Measurements from ENCODE around the gene SELENOV. TPM values are rescaled to one million over a fixed set of nuclear protein-coding genes. Genes with fewer than 3 reads are reported as not detected.

SELENOV gene
- total RNA-seq, 8 experiments from 2014 or later = 0.27 to 1.9 (median 0.58) TPM; not detected in 2

GRCh38 chr19:39512988-39513387, 2.0 kb upstream of the SELENOV start:
- H3K4me1 ChIP-seq (replicated peaks in 1 of 2) = peaks cover 3 to 5% of the 10 kb centered on the region in 2 donors
- WGBS, 10 experiments = 0 to 100% (median 50%) methylated on average over 1 to 2 of the region's 2 CpGs; no CpG with 5 or more reads in 3 of the 10 experiments
- in situ Hi-C loops (cut with MboI; ENCODE audit: low pct_unique_long_range_greater_than_20kb in 2 of 9, low sequenced_read_pairs in 9 of 9, unreplicated experiment in 9 of 9) = no loop called here
- H3K27ac ChIP-seq = no peak overlapping the region
- ATAC-seq (replicated peaks in 6 of 8) = no peak
- no peak overlapping the region for H3K4me3 ChIP-seq

- in situ Hi-C loops (cut with MboI; ENCODE audit: low pct_unique_long_range_greater_than_20kb in 2 of 9, low sequenced_read_pairs in 9 of 9, unreplicated experiment in 9 of 9) = no loop called here
- H3K4me3 ChIP-seq = peak overlapping the region; percentile 7 to 51 (median 37)
- 0 to 40% (median 11%) methylated on average over 1 to 16 of the region's 44 CpGs; no CpG with 5 or more reads in 6 of the 10 experiments for WGBS, 10 experiments
- peak in 2 of 8 experiments; percentile 1 to 48 for ATAC-seq (replicated peaks in 6 of 8)
- H3K27ac ChIP-seq = no peak overlapping the region
- peaks cover 14 to 25% of the 10 kb centered on the region in 2 donors for H3K4me1 ChIP-seq (replicated peaks in 1 of 2)
These were observed 732 bp downstream of the SELENOV start for GRCh38 chr19:39515551-39516191.

- H3K27ac ChIP-seq = no peak overlapping the region
- no peak for ATAC-seq (replicated peaks in 6 of 8)
- 38 to 86% (median 58%) methylated on average over 1 to 6 of the region's 6 CpGs; no CpG with 5 or more reads in 1 of the 10 experiments for WGBS, 10 experiments
- peak overlapping the region in 2 of 5 donors; percentile 42 to 51 for H3K4me3 ChIP-seq
- H3K4me1 ChIP-seq (replicated peaks in 1 of 2) = peaks cover 14 to 25% of the 10 kb centered on the region in 2 donors
- in situ Hi-C loops (cut with MboI; ENCODE audit: low pct_unique_long_range_greater_than_20kb in 2 of 9, low sequenced_read_pairs in 9 of 9, unreplicated experiment in 9 of 9) = no loop called here
These were observed 1.3 kb downstream of the SELENOV start for GRCh38 chr19:39516270-39516669.

GRCh38 chr19:39517432-39517831, 2.5 kb downstream of the SELENOV start:
- in situ Hi-C loops (cut with MboI; ENCODE audit: low pct_unique_long_range_greater_than_20kb in 2 of 9, low sequenced_read_pairs in 9 of 9, unreplicated experiment in 9 of 9) = no loop called here
- H3K4me1 ChIP-seq (replicated peaks in 1 of 2) = peaks cover 14 to 25% of the 10 kb centered on the region in 2 donors
- no peak overlapping the region for H3K4me3 ChIP-seq
- no peak overlapping the region for H3K27ac ChIP-seq
- 33 to 93% (median 77%) methylated on average over 1 to 3 of the region's 3 CpGs; no CpG with 5 or more reads in 1 of the 10 experiments for WGBS, 10 experiments
- no peak for ATAC-seq (replicated peaks in 6 of 8)

GRCh38 chr19:39518458-39518857, 3.5 kb downstream of the SELENOV start:
- no peak for ATAC-seq (replicated peaks in 6 of 8)
- 58 to 74% (median 60%) methylated on average over 1 to 3 of the region's 5 CpGs; no CpG with 5 or more reads in 7 of the 10 experiments for WGBS, 10 experiments
- H3K4me3 ChIP-seq = no peak overlapping the region

GRCh38 chr19:39518975-39519374, 4.0 kb downstream of the SELENOV start:
- no peak overlapping the region for H3K4me3 ChIP-seq
- WGBS, 10 experiments = 0 to 60% (median 50%) methylated on average over 1 to 2 of the region's 9 CpGs; no CpG with 5 or more reads in 7 of the 10 experiments

More at GRCh38 chr19:39518458-39518857, 3.5 kb downstream of the SELENOV start:
- in situ Hi-C loops (cut with MboI; ENCODE audit: low pct_unique_long_range_greater_than_20kb in 2 of 9, low sequenced_read_pairs in 9 of 9, unreplicated experiment in 9 of 9) = no loop called here
- Histone ChIP-seq H3K27ac (no peak overlapping the region), H3K4me1 (replicated peaks in 1 of 2) (peaks cover 14 to 25% of the 10 kb centered on the region in 2 donors)

GRCh38 chr19:39520541-39521484, 5.9 kb downstream of the SELENOV start:
- in situ Hi-C loops (cut with MboI; ENCODE audit: low pct_unique_long_range_greater_than_20kb in 2 of 9, low sequenced_read_pairs in 9 of 9, unreplicated experiment in 9 of 9) = no loop called here
- 40 to 100% (median 90%) methylated on average over 1 to 6 of the region's 8 CpGs for WGBS, 10 experiments

More at GRCh38 chr19:39518975-39519374, 4.0 kb downstream of the SELENOV start:
- H3K27ac ChIP-seq = no peak overlapping the region
- peaks cover 14 to 25% of the 10 kb centered on the region in 2 donors for H3K4me1 ChIP-seq (replicated peaks in 1 of 2)
- in situ Hi-C loops (cut with MboI; ENCODE audit: low pct_unique_long_range_greater_than_20kb in 2 of 9, low sequenced_read_pairs in 9 of 9, unreplicated experiment in 9 of 9) = no loop called here
- no peak for ATAC-seq (replicated peaks in 6 of 8)

GRCh38 chr19:39524495-39524894, 9.6 kb downstream of the SELENOV start:
- Histone ChIP-seq H3K27ac (no peak overlapping the region), H3K4me1 (replicated peaks in 1 of 2) (peaks cover 9 to 11% of the 10 kb centered on the region in 2 donors), H3K4me3 (no peak overlapping the region)
- in situ Hi-C loops (cut with MboI; ENCODE audit: low pct_unique_long_range_greater_than_20kb in 2 of 9, low sequenced_read_pairs in 9 of 9, unreplicated experiment in 9 of 9) = no loop called here
- ATAC-seq (replicated peaks in 6 of 8) = no peak
- 73 to 100% (median 95%) methylated on average over 1 to 5 of the region's 8 CpGs; no CpG with 5 or more reads in 4 of the 10 experiments for WGBS, 10 experiments

More at GRCh38 chr19:39520541-39521484, 5.9 kb downstream of the SELENOV start:
- ATAC-seq (replicated peaks in 6 of 8) = no peak
- Histone ChIP-seq H3K27ac (peak overlapping the region; percentile 68 to 72), H3K4me1 (replicated peaks in 1 of 2) (peaks cover 14 to 22% of the 10 kb centered on the region in 2 donors), H3K4me3 (no peak overlapping the region)

- in situ Hi-C loops (cut with MboI; ENCODE audit: low pct_unique_long_range_greater_than_20kb in 2 of 9, low sequenced_read_pairs in 9 of 9, unreplicated experiment in 9 of 9) = loop anchor here in 1 of 9 experiments (25.0 kb wide), 1 partner anchor 312 kb away; the partner anchor contains the start of genes DYRK1B and FBL
- WGBS, 10 experiments = 92 to 100% (median 93%) methylated on average over 1 to 3 of the region's 3 CpGs; no CpG with 5 or more reads in 3 of the 10 experiments
- ATAC-seq (replicated peaks in 6 of 8) = no peak
- Histone ChIP-seq H3K4me1 (replicated peaks in 1 of 2) (peaks cover 2 to 4% of the 10 kb centered on the region in 2 donors), H3K4me3 (no peak overlapping the region), H3K27ac (no peak overlapping the region)
These were observed 10.3 kb downstream of the SELENOV start for GRCh38 chr19:39525205-39525604.

- peak overlapping the region; percentile 79 to 86 for H3K27ac ChIP-seq
- ATAC-seq (replicated peaks in 6 of 8) = no peak
- peaks cover 5 to 6% of the 10 kb centered on the region in 2 donors for H3K4me1 ChIP-seq (replicated peaks in 1 of 2)
- 0 to 42% (median 7%) methylated on average over 1 to 14 of the region's 14 CpGs; no CpG with 5 or more reads in 2 of the 10 experiments for WGBS, 10 experiments
- in situ Hi-C loops (cut with MboI; ENCODE audit: low pct_unique_long_range_greater_than_20kb in 2 of 9, low sequenced_read_pairs in 9 of 9, unreplicated experiment in 9 of 9) = loop anchor here in 1 of 9 experiments (25.0 kb wide), 1 partner anchor 305 kb away; the partner anchor contains the start of genes DYRK1B and FBL
- peak overlapping the region; percentile 57 to 93 (median 88) for H3K4me3 ChIP-seq
These were observed 16.9 kb downstream of the SELENOV start for GRCh38 chr19:39531834-39532232.

GRCh38 chr19:39532233-39533002, 17.5 kb downstream of the SELENOV start, which contains the start of gene EID2B:
EID2B (minus strand) TSS chr19:39532852; CDS start chr19:39532802, 50 bp downstream.
- WGBS, 10 experiments = 0 to 1% (median 0%) methylated on average over 2 to 18 of the region's 65 CpGs; no CpG with 5 or more reads in 3 of the 10 experiments
- H3K27ac ChIP-seq = peak within 1 kb of the TSS; percentile 79 to 86
- in situ Hi-C loops (cut with MboI; ENCODE audit: low pct_unique_long_range_greater_than_20kb in 2 of 9, low sequenced_read_pairs in 9 of 9, unreplicated experiment in 9 of 9) = loop anchor here in 1 of 9 experiments (25.0 kb wide), 1 partner anchor 305 kb away; the partner anchor contains the start of genes DYRK1B and FBL
- peak within 1 kb of the TSS; percentile 57 to 93 (median 88) for H3K4me3 ChIP-seq
- peaks cover 5 to 6% of the 10 kb centered on the region in 2 donors for H3K4me1 ChIP-seq (replicated peaks in 1 of 2)
- peak; percentile 92 to 98 (median 96) for ATAC-seq (replicated peaks in 6 of 8)

All from motor neuron (in vitro differentiated cells).